Heart left ventricle (tissue), 13 donors: ENCODE results near the gene SPON2.

Experiments used
- CTCF ChIP-seq, 12 donors: fragments of 200-600 bp; sonication (generic) in 4 of 12; IDR thresholded peaks; one replicate each; pipeline versions ENCODE4 v1.5.0 to v1.8.0; 2018 to 2022; ENCODE audit warnings: antibody characterized with exemption in 12 of 12, mild to moderate bottlenecking in 5 of 12
- POLR2A ChIP-seq, 2 donors: fragments of 450-650 bp; IDR thresholded peaks; one replicate each; pipeline ENCODE4 v1.6.1; 2017; ENCODE audit warnings: antibody characterized with exemption in 2 of 2, mild to moderate bottlenecking in 2 of 2, moderate library complexity in 2 of 2
- donor health status: ischemic (EF 13 %, LVEDD 7.1; RV severe dilation, severe dysfunction).
- donor health status: DM: no; HTN: yes; CAD: no.
- donor health status: DM: no; HTN: no; CAD: no.
- donor health status: ischemic (EF 25% LVEDD 6.9; RV normal size, moderate dysfunction).
- donor health status: ischemic (EF 25% LVEDD 5.7; RV mildly dilated, moderate dysfunction).
- donor health status: ischemic (EF 35%, LVEDD 5.7; RV mildly dilated, moderate dysfunction).
- donor health status: nonischemic (EF 11% LVEDD 7.7; RV severe dilation, severe dysfunction).
- donor health status: DM: yes; HTN: yes; CAD: no.
- donor health status: PGD.
- donor health status: ischemic (EF 29% LVEDD 5.4; RV normal size, mild dysfunction).
- donor health status: nonischemic (EF 23%, LVEDD 6.1; RV moderate dilation, normal function).

- no peak for TF ChIP-seq CTCF (IDR thresholded peaks at IDR 0.05)
- TF ChIP-seq POLR2A (IDR thresholded peaks at IDR 0.05): no peak
Observed at GRCh38 chr4:1179976-1180375, 7.6 kb upstream of the SPON2 start.
